Prostate gland (tissue), 2 donors: ENCODE measurements around the gene HHIPL1.

Experiments
- CTCF ChIP-seq, 4 experiments: fragments of 200-600 bp in 2 of 4; fragments of 450-650 bp in 2 of 4; sonication (generic) in 2 of 4; IDR thresholded peaks; 1 replicate in 3 of 4; 2 replicates in 1 of 4; pipeline ENCODE4 v1.5.1; 2016 to 2019; ENCODE audit warnings: antibody characterized with exemption in 4 of 4, mild to moderate bottlenecking in 2 of 4, moderate library complexity in 2 of 4
- POLR2A ChIP-seq: fragments of 450-650 bp; IDR thresholded peaks from one replicate; pipeline ENCODE4 v1.6.1; 2016; ENCODE audit warnings: antibody characterized with exemption, mild to moderate bottlenecking
- POLR2AphosphoS5 ChIP-seq: sonication (generic); formaldehyde crosslinking; IDR thresholded peaks from one replicate; pipeline ENCODE4 v1.6.1; 2017; ENCODE audit warnings: antibody characterized with exemption

DNA sequence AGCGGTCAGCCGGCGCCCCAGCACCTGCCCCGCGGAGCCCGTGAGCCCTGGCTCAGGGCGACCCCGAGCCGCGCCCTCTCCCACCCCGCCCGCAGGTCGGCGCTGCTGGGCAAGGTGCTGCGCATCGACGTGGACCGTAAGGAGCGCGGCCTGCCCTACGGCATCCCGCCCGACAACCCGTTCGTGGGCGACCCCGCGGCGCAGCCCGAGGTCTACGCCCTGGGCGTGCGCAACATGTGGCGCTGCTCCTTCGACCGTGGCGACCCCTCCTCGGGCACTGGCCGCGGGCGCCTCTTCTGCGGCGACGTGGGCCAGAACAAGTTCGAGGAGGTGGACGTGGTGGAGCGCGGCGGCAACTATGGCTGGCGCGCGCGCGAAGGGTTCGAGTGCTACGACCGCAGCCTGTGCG is 14.4 kb downstream of the HHIPL1 start:
- peak in 1 of 4 experiments; percentile 4 for TF ChIP-seq CTCF (IDR thresholded peaks at IDR 0.05)
- TF ChIP-seq POLR2AphosphoS5: no peak
- no peak for TF ChIP-seq POLR2A
